Measurements from ENCODE around the gene ATRAID.

- TF ChIP-seq POLR2AphosphoS5 (IDR thresholded peaks at IDR 0.05; ENCODE audit: low read depth, low read length) (no peak), GTF2F1 (IDR thresholded peaks at IDR 0.05; ENCODE audit: borderline replicate concordance, low read depth, low read length) (no peak), NRF1 (IDR thresholded peaks at IDR 0.05; ENCODE audit: low read depth, low read length) (no peak), USF2 (IDR thresholded peaks at IDR 0.05; ENCODE audit: low read length) (no peak), CTCF (IDR thresholded peaks at IDR 0.05; ENCODE audit: control extremely low read depth in 1 of 3, insufficient read depth in 1 of 3, low read depth in 1 of 3, low read length in 3 of 3) (no peak), RFX5 (IDR thresholded peaks at IDR 0.05; ENCODE audit: borderline replicate concordance, low read depth, low read length) (no peak), POLR2A (IDR thresholded peaks at IDR 0.05; ENCODE audit: control extremely low read depth in 1 of 2, low read depth in 2 of 2, low read length in 2 of 2) (no peak), CHD2 (IDR thresholded peaks at IDR 0.05; ENCODE audit: low read length) (no peak)
- TF ChIP-seq, protein P1, sequence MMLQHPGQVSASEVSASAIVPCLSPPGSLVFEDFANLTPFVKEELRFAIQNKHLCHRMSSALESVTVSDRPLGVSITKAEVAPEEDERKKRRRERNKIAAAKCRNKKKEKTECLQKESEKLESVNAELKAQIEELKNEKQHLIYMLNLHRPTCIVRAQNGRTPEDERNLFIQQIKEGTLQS (IDR thresholded peaks at IDR 0.05; ENCODE audit: insufficient read depth, low read depth, low read length), result no peak
Measured at GRCh38 chr2:27175330-27175729, 36.5 kb upstream of the ATRAID start.

Data from H1 (cell line).